A673 (cell line): ENCODE data around the gene SDR42E1.

Experiments
- EZH2 ChIP-seq: fragments of 200-600 bp; sonication (generic); IDR thresholded peaks from 2 replicates; pipeline ENCODE4 v1.6.1; 2017; ENCODE audit warnings: borderline replicate concordance, low read depth, mild to moderate bottlenecking, mixed read lengths, antibody characterized with exemption, low read length; ENCODE audit not compliant: poor library complexity, severe bottlenecking
- TF ChIP-seq, protein P1 (sequence below): fragments of 300-800, 200-600 bp; sonication (generic); conservative IDR thresholded peaks from 2 replicates; pipeline ENCODE4 v1.5.1; 2017; ENCODE audit warnings: low read depth, mild to moderate bottlenecking, antibody characterized with exemption, low read length, moderate library complexity, mixed read lengths

DNA sequence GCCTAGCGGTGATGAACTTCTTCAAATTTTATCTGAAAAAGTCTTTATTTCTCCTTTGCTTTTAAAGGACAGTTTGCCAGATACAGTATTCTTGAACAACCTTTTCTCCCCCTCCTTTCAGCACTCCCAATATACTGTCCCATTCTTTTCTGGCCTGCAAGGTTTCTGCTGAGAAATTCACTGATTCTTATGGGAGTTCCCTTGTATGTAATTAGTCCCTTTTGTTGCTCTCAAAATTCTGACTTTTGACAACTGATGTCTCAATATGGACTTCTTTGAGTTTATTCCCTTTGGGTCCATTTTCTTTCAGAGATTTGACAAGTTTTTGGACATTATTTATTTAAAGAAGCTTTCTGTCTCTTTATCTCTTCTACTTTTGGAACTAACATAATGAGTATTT, 39.4 kb downstream of the SDR42E1 start:
- TF ChIP-seq, protein P1, sequence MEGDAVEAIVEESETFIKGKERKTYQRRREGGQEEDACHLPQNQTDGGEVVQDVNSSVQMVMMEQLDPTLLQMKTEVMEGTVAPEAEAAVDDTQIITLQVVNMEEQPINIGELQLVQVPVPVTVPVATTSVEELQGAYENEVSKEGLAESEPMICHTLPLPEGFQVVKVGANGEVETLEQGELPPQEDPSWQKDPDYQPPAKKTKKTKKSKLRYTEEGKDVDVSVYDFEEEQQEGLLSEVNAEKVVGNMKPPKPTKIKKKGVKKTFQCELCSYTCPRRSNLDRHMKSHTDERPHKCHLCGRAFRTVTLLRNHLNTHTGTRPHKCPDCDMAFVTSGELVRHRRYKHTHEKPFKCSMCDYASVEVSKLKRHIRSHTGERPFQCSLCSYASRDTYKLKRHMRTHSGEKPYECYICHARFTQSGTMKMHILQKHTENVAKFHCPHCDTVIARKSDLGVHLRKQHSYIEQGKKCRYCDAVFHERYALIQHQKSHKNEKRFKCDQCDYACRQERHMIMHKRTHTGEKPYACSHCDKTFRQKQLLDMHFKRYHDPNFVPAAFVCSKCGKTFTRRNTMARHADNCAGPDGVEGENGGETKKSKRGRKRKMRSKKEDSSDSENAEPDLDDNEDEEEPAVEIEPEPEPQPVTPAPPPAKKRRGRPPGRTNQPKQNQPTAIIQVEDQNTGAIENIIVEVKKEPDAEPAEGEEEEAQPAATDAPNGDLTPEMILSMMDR, result no peak
- TF ChIP-seq EZH2, result no peak
